MCF 10A (cell line): Measurements from ENCODE around the gene SANBR. TPM values are rescaled to one million over a fixed set of nuclear protein-coding genes. Genes with fewer than 3 reads are reported as not detected.
A peak's percentile ranks its signal among the peaks of the same experiment; 100 is the strongest.
"Not testable (repeated sequence)": the region's sequence is repeated elsewhere in the genome, so short reads cannot be mapped to it uniquely, and the experiment has no call there.

Experiments
- BruUV-seq: library from RNA; stranded (reverse); fragments of 400-500 nt; replicated peaks from 2 replicates; lab custom pipeline; 2021; lab: Mats Ljungman, UMichigan
- CTCF ChIA-PET: fragments of 300-600 bp; sonication (Branson Sonifier 250); formaldehyde crosslinking; extraction: SDS; loops from one replicate; lab custom pipeline; 2021; ENCODE audit warnings: antibody characterized with exemption, inconsistent platforms; lab: Yijun Ruan, JAX
- POLR2A ChIA-PET: fragments of 300-600, 350-650 bp; sonication (Branson Sonifier 250); formaldehyde crosslinking; extraction: SDS; loops from one replicate; lab custom pipeline; 2020; ENCODE audit warnings: antibody characterized with exemption, inconsistent platforms; lab: Yijun Ruan, JAX
- DNase-seq: peaks from one replicate; pipeline ENCODE4 v3.0.0-alpha.2; 2018; ENCODE audit not compliant: unreplicated experiment
- H3K27ac Mint-ChIP-seq: one replicate; pipeline ENCODE4 v1.8.0; 2022; ENCODE audit warnings: mild to moderate bottlenecking, low read depth, mixed read lengths; ENCODE audit not compliant: unreplicated experiment
- H3K27me3 Mint-ChIP-seq: one replicate; pipeline ENCODE4 v1.8.0; 2022; ENCODE audit warnings: mixed read lengths; ENCODE audit not compliant: insufficient read depth, unreplicated experiment
- H3K36me3 Mint-ChIP-seq: one replicate; pipeline ENCODE4 v1.8.0; 2022; ENCODE audit warnings: mild to moderate bottlenecking, moderate library complexity, mixed read lengths; ENCODE audit not compliant: insufficient read depth, unreplicated experiment
- H3K4me1 Mint-ChIP-seq: one replicate; pipeline ENCODE4 v1.8.0; 2022; ENCODE audit warnings: mixed read lengths; ENCODE audit not compliant: insufficient read depth, unreplicated experiment
- H3K4me3 Mint-ChIP-seq: one replicate; pipeline ENCODE4 v1.8.0; 2022; ENCODE audit warnings: mild to moderate bottlenecking, moderate library complexity, mixed read lengths; ENCODE audit not compliant: unreplicated experiment
- H3K9me3 Mint-ChIP-seq: one replicate; pipeline ENCODE4 v1.8.0; 2022; ENCODE audit warnings: mixed read lengths; ENCODE audit not compliant: unreplicated experiment
- CTCF ChIP-seq: fragments of 200-600 bp; IDR thresholded peaks from one replicate; pipeline ENCODE4 v1.8.0; 2022; ENCODE audit warnings: antibody characterized with exemption, mild to moderate bottlenecking; ENCODE audit not compliant: unreplicated experiment
- intact Hi-C: fragments of 100-400 bp; cut with micrococcal nuclease; formaldehyde crosslinking; loops from 2 replicates; pipeline ENCODE4 v1.14.1; 2022
- total RNA-seq: library from RNA; stranded (reverse); gene quantifications from 2 replicates; pipeline ENCODE4 v1.2.3, GENCODE V29; 2022

Gene SANBR
- total RNA-seq, 1 experiment from 2014 or later = 5.2 TPM

- intact Hi-C loops = no loop called here
- ChIA-PET CTCF (no interaction called here), POLR2A (interaction anchor here (4.6 kb wide), 1 partner anchor 48 kb away, joined by 27 read pairs; the partner anchor contains the start of gene SANBR)
- no peak for TF ChIP-seq CTCF
- Mint-ChIP-seq H3K4me1 (peaks cover 8% of the 10 kb centered on the region), H3K4me3 (peak overlapping the region; percentile 91), H3K27me3 (no peaks in the 10 kb centered on the region), H3K27ac (peak overlapping the region; percentile 97), H3K9me3 (no peaks in the 10 kb centered on the region), H3K36me3 (peaks cover 21% of the 10 kb centered on the region)
- DNase-seq = no peak
- BruUV-seq = no TSS peak
These were observed 46.9 kb upstream of the SANBR start for GRCh38 chr2:61018798-61019197.

GRCh38 chr2:61021228-61021660 is 44.4 kb upstream of the SANBR start:
- no peak for DNase-seq
- intact Hi-C loops = no loop called here
- Mint-ChIP-seq H3K4me1 (peaks cover 6% of the 10 kb centered on the region), H3K4me3 (no peak overlapping the region), H3K27me3 (no peaks in the 10 kb centered on the region), H3K9me3 (no peaks in the 10 kb centered on the region), H3K27ac (no peak overlapping the region), H3K36me3 (peaks cover 29% of the 10 kb centered on the region)
- no TSS peak for BruUV-seq
- TF ChIP-seq CTCF = no peak
- CTCF ChIA-PET = no interaction called here
- POLR2A ChIA-PET = interaction anchor here (1.0 to 1.8 kb wide), 3 partner anchors 11 to 156 kb away, joined by 3 to 5 read pairs (median 4); no protein-coding TSS in a partner anchor

- DNase-seq = no peak
- intact Hi-C loops = no loop called here
- Mint-ChIP-seq H3K4me3 (no peak overlapping the region), H3K27me3 (no peaks in the 10 kb centered on the region), H3K36me3 (peaks cover 45% of the 10 kb centered on the region), H3K9me3 (no peaks in the 10 kb centered on the region), H3K4me1 (peaks cover 6% of the 10 kb centered on the region), H3K27ac (peak overlapping the region; percentile 47)
- POLR2A ChIA-PET = no interaction called here
- TF ChIP-seq CTCF = no peak
- BruUV-seq = no TSS peak
- CTCF ChIA-PET = interaction anchor here (0.7 to 1.6 kb wide), 3 partner anchors 12 to 353 kb away, joined by 3 to 8 read pairs (median 4); no protein-coding TSS in a partner anchor
These were observed 42.0 kb upstream of the SANBR start for GRCh38 chr2:61023670-61024069.

GRCh38 chr2:61029533-61029932 is 36.1 kb upstream of the SANBR start:
- TF ChIP-seq CTCF = no peak
- H3K4me1 Mint-ChIP-seq = no peaks in the 10 kb centered on the region
- BruUV-seq = no TSS peak
- ChIA-PET CTCF (interaction anchor here (0.8 to 1.1 kb wide), 2 partner anchors 355 to 934 kb away, joined by 3 read pairs; no protein-coding TSS in a partner anchor), POLR2A (interaction anchor here (1.0 to 6.0 kb wide), 3 partner anchors 9 to 274 kb away, joined by 3 to 37 read pairs (median 4); partner anchors contain the start of genes PAPOLG, PEX13 and PUS10)
- H3K9me3 Mint-ChIP-seq = peaks cover 7% of the 10 kb centered on the region
- H3K36me3 Mint-ChIP-seq = peaks cover 49% of the 10 kb centered on the region
- H3K27me3 Mint-ChIP-seq = no peaks in the 10 kb centered on the region
- DNase-seq = no peak
- H3K4me3 Mint-ChIP-seq = no peak overlapping the region
- no peak overlapping the region for H3K27ac Mint-ChIP-seq
- intact Hi-C loops = no loop called here

- CTCF ChIA-PET = interaction anchor here (0.6 kb wide), 1 partner anchor 21 kb away, joined by 4 read pairs; no protein-coding TSS in a partner anchor
- intact Hi-C loops, H3K4me3 Mint-ChIP-seq, H3K27me3 Mint-ChIP-seq, POLR2A ChIA-PET, H3K27ac Mint-ChIP-seq, BruUV-seq, H3K4me1 Mint-ChIP-seq, DNase-seq: not testable (repeated sequence)
- Mint-ChIP-seq H3K36me3 (peaks cover 46% of the 10 kb centered on the region), H3K9me3 (peaks cover 23% of the 10 kb centered on the region)
These were observed 31.1 kb upstream of the SANBR start for GRCh38 chr2:61034592-61034991.

GRCh38 chr2:61036643-61037042 is 29.0 kb upstream of the SANBR start:
- H3K4me1 Mint-ChIP-seq, POLR2A ChIA-PET, DNase-seq, H3K27ac Mint-ChIP-seq, BruUV-seq, CTCF ChIA-PET, H3K27me3 Mint-ChIP-seq, intact Hi-C loops, H3K4me3 Mint-ChIP-seq: not testable (repeated sequence)
- H3K36me3 Mint-ChIP-seq = peaks cover 50% of the 10 kb centered on the region
- H3K9me3 Mint-ChIP-seq = peaks cover 23% of the 10 kb centered on the region
